ENCODE measurements around the gene ALLC. TPM values are rescaled to one million over a fixed set of nuclear protein-coding genes. Genes with fewer than 3 reads are reported as not detected.

Gene ALLC
- total and polyA plus RNA-seq, 10 of the 15 experiments (the other 5 are each of a cell fraction or from before 2014, with no cell fraction given): 0.05 TPM; not detected in 9

- TF ChIP-seq NR2F1 (conservative IDR thresholded peaks at IDR 0.05) (no peak), SMAD5 (IDR thresholded peaks at IDR 0.05; ENCODE audit: low read depth) (no peak), HDAC6 (IDR thresholded peaks at IDR 0.05; ENCODE audit: unreplicated experiment) (no peak), PBX3 (IDR thresholded peaks at IDR 0.05; ENCODE audit: insufficient replicate concordance, low read depth, low read length) (no peak), ZNF207 (IDR thresholded peaks at IDR 0.05; ENCODE audit: borderline replicate concordance) (no peak), MTA3 (IDR thresholded peaks at IDR 0.05; ENCODE audit: borderline replicate concordance, low read length) (no peak), ELK1 (IDR thresholded peaks at IDR 0.05; ENCODE audit: low read depth, low read length) (no peak), ATF3 (IDR thresholded peaks at IDR 0.05; ENCODE audit: borderline replicate concordance, extremely low read depth, low read depth, low read length) (no peak), ZNF592 (IDR thresholded peaks at IDR 0.05) (no peak), ZBED1 (IDR thresholded peaks at IDR 0.05; ENCODE audit: borderline replicate concordance) (no peak), BHLHE40 (IDR thresholded peaks at IDR 0.05; ENCODE audit: borderline replicate concordance in 1 of 2, low read depth in 2 of 2, low read length in 1 of 2) (no peak), SUZ12 (IDR thresholded peaks at IDR 0.05; ENCODE audit: unreplicated experiment) (no peak), MYC (IDR thresholded peaks at IDR 0.05; ENCODE audit: insufficient read depth, insufficient read length, insufficient replicate concordance, low read length, severe bottlenecking) (no peak), YY1 (IDR thresholded peaks at IDR 0.05; ENCODE audit: low read depth, low read length) (no peak), SPI1 (IDR thresholded peaks at IDR 0.05; ENCODE audit: borderline replicate concordance, insufficient read depth, low read depth, low read length) (no peak)
- Histone ChIP-seq H3K36me3 (ENCODE audit: control insufficient read depth in 2 of 2, insufficient read depth in 2 of 2, low read length in 1 of 2) (no peaks in the 10 kb centered on the region), H3K9ac (ENCODE audit: control insufficient read depth, insufficient read depth, low read length) (no peak overlapping the region), H3K9me3 (replicated peaks; ENCODE audit: control insufficient read depth, insufficient read depth, low read length) (no peaks in the 10 kb centered on the region), H2AFZ (ENCODE audit: control insufficient read depth, low read depth, low read length) (no peak overlapping the region), H3K4me3 (no peak overlapping the region), H3K27ac (ENCODE audit: control insufficient read depth, insufficient read depth) (no peak overlapping the region), H4K20me1 (ENCODE audit: control insufficient read depth, insufficient read depth) (no peaks in the 10 kb centered on the region), H3K79me2 (ENCODE audit: control insufficient read depth, insufficient read depth, low read length) (no peaks in the 10 kb centered on the region), H3K4me1 (ENCODE audit: control insufficient read depth, insufficient read depth, low read length) (no peaks in the 10 kb centered on the region), H3K4me2 (ENCODE audit: control insufficient read depth, insufficient read depth) (no peak overlapping the region), H3K27me3 (replicated peaks in 1 of 2; ENCODE audit: control insufficient read depth in 2 of 2, insufficient read depth in 2 of 2, low read length in 1 of 2) (no peaks in the 10 kb centered on the region)
- WGBS (ENCODE audit: insufficient coverage, insufficient replicate concordance, low lambda C conversion rate, missing lambda C conversion rate): 43% methylated on average over 15 of the region's 15 CpGs
- ChIA-PET CTCF (no interaction called here), RAD21 (ENCODE audit: unreplicated experiment) (no interaction called here), SMC1A (ENCODE audit: uncharacterized antibody, unreplicated experiment) (no interaction called here), POLR2A (no interaction called here)
- BruUV-seq (replicated peaks): no TSS peak
- ATAC-seq (no peak), FAIRE-seq (no peak), DNase-seq (ENCODE audit: low read depth, low spot score) (no peak)
- in situ Hi-C loops (cut with MboI) (no loop called here), intact Hi-C loops (cut with micrococcal nuclease; ENCODE audit: unreplicated experiment) (no loop called here)
Observed at GRCh38 chr2:3631161-3631850, 26.7 kb upstream of the ALLC start.

All from GM12878 (cell line).